HFF-Myc (cell line): Measurements from ENCODE around the gene CCPG1.
A peak's percentile ranks its signal among the peaks of the same experiment; 100 is the strongest.

Experiments
- DNase-seq: peaks from one replicate; pipeline ENCODE4 v3.0.0-alpha.2; 2011; ENCODE audit warnings: low read depth; ENCODE audit errors: extremely low read depth
- H3K4me3 ChIP-seq: replicated peaks from 2 replicates; pipeline ENCODE4 v1.5.1; 2011; ENCODE audit warnings: low read depth, mild to moderate bottlenecking, control low read depth, low read length
- CTCF ChIP-seq: IDR thresholded peaks from 2 replicates; pipeline ENCODE4 v1.5.1; 2012; ENCODE audit warnings: mild to moderate bottlenecking, low read depth, low read length, control low read depth; ENCODE audit errors: missing control alignments

Gene CCPG1

GRCh38 chr15:55318588-55319494 lies 89.3 kb downstream of the CCPG1 start, which contains the start of the genes PIGB and PIGBOS1:
PIGB (plus strand) TSS chr15:55319222; CDS start chr15:55319251, 29 bp downstream.
PIGBOS1 (minus strand) TSS chr15:55319123; CDS start chr15:55317792, 1,331 bp downstream.
- H3K4me3 ChIP-seq, result peak within 1 kb of the TSS; percentile 92
- no peak for TF ChIP-seq CTCF
- DNase-seq, result peak; percentile 60
